SU-DHL-6 (cell line): ENCODE results near the gene TAS2R9.

Experiments
- CTCF ChIP-seq: fragments of 200-600 bp; sonication (generic); IDR thresholded peaks from one replicate; pipeline ENCODE4 v1.5.1; 2017; ENCODE audit warnings: antibody characterized with exemption, mild to moderate bottlenecking, low read length, moderate library complexity; ENCODE audit not compliant: insufficient read depth, poor library complexity, severe bottlenecking
- EZH2phosphoT487 ChIP-seq: fragments of 200-600 bp; sonication (generic), shearing (Covaris generic); conservative IDR thresholded peaks from 2 replicates; pipeline ENCODE4 v1.6.1; 2018; ENCODE audit warnings: mild to moderate bottlenecking, antibody characterized with exemption, low read length, moderate library complexity, mixed read lengths

GRCh38 chr12:10779103-10779502, 30.9 kb downstream of the TAS2R9 start:
- TF ChIP-seq EZH2phosphoT487 (no peak), CTCF (no peak)
